ENCODE measurements around the gene ZBTB7C. TPM values are rescaled to one million over a fixed set of nuclear protein-coding genes. Genes with fewer than 3 reads are reported as not detected.

Gene ZBTB7C
- total RNA-seq, 1 donor: not detected

DNA sequence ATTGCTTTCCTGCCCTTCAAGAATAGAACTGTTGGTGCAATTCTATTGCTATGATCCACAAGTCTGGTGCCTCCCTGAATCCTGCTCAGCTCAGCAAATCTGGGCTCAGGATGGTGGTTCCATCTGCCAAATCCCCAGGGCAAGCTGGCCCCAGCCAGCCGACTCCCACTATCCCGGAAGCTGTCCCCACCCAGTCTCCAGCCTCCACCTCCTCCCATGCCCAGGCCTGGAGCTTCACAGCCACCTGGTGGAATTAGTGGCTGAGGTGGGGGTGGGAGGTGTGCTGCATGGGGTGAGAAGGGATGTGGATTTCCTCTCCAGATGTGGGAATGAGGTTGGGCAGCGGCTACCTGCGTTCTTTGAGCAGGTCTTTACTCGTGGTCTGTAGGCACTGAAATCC, 359.4 kb downstream of the ZBTB7C start:
- no peak for DNase-seq (ENCODE audit: low read depth in 2 of 3, low spot score in 2 of 3)

DNA sequence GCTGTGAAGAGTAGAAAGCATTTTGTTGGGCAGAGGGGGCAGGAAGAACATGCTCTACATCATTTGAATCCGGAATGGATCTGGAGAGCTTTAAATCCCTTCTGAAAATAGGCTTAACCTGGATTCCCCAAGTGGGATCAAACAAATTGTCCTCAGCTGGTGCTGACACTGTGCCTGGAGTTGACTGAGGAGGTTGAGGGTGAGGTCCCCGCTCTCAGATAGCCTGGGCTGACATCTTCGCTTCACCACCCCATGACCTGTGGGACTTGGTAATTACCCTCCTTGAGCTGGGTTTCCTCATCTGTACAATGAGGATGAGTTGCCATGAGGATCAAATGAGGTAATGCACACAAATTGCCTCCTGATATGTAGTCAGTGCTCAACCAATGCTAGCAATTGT, 360.9 kb downstream of the ZBTB7C start:
- no peak for DNase-seq (ENCODE audit: low read depth in 2 of 3, low spot score in 2 of 3)

DNA sequence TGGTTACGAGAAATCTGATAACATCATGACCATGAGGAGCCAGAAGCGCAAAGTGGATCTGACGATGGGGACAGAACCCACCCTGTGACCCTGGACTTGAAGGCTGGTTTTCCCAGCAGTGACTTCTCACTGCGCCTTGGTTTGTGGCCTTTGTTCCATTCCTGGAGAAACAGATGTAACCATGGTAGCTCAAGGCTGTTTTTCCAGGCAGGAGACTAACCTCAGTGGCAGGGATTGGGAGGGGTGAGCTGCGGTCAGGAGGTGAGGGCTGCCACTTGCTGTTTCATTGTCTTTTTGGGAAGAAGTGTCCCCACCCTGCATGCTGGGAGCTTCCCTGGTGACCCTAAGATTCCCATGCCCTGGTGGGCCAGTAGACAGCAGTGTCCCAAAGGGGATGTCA, 362.3 kb downstream of the ZBTB7C start:
- DNase-seq (ENCODE audit: low read depth in 2 of 3, low spot score in 2 of 3): no peak

GRCh38 chr18:48045744-48046143, 363.4 kb downstream of the ZBTB7C start:
- DNase-seq (ENCODE audit: low read depth in 2 of 3, low spot score in 2 of 3): no peak

GRCh38 chr18:48044944-48045343, 364.2 kb downstream of the ZBTB7C start:
- DNase-seq (ENCODE audit: low read depth in 2 of 3, low spot score in 2 of 3): no peak

GRCh38 chr18:48043166-48043565, 366.0 kb downstream of the ZBTB7C start:
- DNase-seq (ENCODE audit: low read depth in 2 of 3, low spot score in 2 of 3): no peak

GRCh38 chr18:48042431-48042830, 366.8 kb downstream of the ZBTB7C start:
- no peak for DNase-seq (ENCODE audit: low read depth in 2 of 3, low spot score in 2 of 3)

DNA sequence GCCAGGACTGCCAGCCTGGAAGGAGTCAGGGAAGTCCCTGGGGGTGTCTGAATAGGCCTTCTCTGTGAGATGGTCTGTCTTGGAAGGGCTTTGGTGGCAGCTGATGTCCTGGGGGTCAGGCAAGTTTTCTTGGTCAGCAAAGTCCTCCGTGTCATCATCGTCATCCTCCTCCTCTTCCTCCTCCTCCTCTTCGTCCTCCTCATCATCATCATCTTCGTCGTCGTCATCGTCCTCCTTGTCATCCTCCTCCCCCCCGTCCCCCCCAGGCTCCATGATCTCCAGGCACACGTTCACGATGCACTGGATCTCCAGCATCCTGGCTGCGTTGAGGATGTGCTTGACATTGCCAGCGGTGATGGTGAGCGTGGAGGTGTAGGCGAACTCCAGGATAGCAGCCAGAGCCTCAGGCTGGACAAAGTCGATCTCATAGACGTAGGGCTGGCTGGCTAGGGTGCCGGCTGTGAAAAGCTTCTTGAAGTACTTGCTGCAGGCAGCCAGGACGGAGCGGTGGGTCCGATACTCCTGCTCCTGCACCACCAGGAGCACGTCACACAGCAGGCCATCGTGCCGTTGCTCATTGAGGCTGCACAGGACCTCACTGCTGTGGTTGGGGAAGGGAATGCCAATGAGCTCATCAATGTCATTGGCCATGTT, 368.6 kb downstream of the ZBTB7C start:
- no peak for DNase-seq (ENCODE audit: low read depth in 2 of 3, low spot score in 2 of 3)

DNA sequence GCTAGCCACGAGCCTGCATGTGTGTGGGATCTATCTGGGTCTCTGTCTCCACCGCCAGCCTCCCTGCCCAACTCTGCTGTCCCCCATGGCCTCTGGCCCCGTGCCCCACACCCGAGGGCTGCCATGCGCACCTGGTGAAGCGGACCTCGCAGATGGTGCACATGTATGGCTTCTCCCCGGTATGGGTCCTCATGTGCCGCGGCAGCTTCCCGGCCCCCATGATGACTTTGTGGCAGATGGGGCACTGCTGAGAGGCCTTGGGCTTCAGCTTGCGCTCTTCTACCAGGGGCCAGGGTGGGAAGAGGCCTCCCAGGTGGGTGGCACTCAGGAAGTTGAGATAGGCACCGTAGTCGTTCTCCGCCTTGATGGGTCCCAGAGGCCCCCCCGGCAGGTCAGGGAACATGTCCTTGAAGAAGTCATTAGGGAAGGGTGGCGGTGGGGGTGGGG, 369.4 kb downstream of the ZBTB7C start:
- DNase-seq (ENCODE audit: low read depth in 2 of 3, low spot score in 2 of 3): no peak

- DNase-seq (ENCODE audit: low read depth in 2 of 3, low spot score in 2 of 3): no peak
Measured at GRCh38 chr18:48038636-48039035, 370.5 kb downstream of the ZBTB7C start.

- no peak for DNase-seq (ENCODE audit: low read depth in 2 of 3, low spot score in 2 of 3)
Measured at GRCh38 chr18:48037481-48038271, 371.5 kb downstream of the ZBTB7C start.

DNA sequence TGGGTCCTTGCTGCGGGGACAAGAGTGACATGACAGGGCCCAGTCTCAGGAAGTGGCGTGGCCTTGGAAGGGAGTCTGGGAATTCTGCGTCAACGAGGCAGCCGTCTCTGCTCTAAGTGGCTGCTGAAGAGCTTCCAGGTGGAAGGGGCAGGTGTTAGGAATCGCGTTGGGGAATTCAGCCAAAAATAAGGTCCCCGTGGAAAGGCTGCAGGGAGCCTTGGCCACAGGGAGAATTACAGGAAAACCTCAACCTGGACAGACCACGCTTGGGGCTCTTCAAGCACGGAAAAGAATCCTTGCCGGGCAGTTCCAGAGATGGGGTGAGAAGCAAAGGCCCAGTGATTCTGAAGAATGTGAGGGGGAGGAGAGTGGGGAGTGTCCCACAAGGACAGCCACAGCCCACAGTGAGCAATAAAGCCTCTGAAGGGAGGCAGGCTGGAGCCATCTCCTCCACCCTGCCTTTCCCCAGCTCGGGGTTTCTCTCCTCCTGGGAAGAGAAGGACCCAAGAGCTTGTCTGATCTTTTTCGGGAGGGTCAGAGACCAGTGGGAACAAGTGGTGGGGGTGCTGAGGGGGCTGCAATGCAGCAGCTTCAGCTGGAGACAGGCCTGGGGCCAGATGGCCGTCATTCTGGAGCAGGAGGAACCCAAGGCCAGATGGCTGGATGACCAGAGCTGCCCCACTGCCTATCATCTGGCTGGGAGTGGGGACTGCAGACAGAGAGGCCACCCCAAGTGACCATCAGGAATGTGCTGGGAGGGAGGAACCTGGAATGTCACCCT, 372.4 kb downstream of the ZBTB7C start:
- no peak for DNase-seq (ENCODE audit: low read depth in 2 of 3, low spot score in 2 of 3)

- no peak for DNase-seq (ENCODE audit: low read depth in 2 of 3, low spot score in 2 of 3)
Measured at GRCh38 chr18:48036226-48036625, 373.0 kb downstream of the ZBTB7C start.

GRCh38 chr18:48035556-48035860, 373.7 kb downstream of the ZBTB7C start:
- DNase-seq (ENCODE audit: low read depth in 2 of 3, low spot score in 2 of 3): no peak

DNA sequence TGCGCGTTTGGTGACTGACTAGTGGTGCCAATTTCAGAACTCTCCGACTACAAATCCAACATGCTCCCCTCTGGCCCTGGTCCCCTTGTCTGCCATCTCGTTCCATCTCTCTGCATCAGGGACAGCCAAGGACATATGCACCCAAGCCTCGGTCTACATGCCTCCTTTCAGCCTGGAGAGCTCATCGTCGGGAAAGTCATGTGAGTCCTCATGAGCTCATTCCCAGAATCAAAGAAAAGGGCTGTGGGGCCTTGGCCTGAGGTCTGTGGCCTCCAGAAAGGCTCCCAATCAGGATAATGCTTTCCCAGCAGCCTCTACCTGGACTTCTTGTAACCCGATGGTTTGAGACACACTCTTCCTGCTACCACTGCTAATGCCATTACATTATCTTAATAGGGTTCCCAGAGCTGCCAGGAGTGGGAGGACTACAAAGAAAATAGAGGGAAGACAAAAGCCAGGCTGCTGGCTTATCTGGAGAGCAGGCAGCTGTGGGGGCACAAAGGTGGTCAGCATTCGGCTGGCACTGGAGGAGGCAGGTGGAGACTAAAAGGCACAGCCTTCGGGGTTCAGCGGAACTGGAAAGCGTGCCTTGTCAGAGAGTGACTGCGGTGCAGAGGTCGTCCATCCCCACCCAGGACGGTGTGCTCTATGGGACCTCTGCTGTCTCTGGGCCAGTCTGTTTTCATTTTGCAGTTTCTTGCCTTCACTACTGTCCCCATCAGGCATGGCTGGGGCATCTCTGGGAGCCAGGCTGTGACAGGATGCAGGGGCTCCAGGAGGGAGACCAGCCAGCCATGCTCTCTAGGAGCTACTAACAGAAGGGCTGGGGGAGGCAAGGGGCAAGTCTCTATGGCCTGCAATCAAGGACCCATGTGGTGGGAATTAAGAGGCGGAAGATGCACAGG, 374.3 kb downstream of the ZBTB7C start:
- DNase-seq (ENCODE audit: low read depth in 2 of 3, low spot score in 2 of 3): no peak

DNA sequence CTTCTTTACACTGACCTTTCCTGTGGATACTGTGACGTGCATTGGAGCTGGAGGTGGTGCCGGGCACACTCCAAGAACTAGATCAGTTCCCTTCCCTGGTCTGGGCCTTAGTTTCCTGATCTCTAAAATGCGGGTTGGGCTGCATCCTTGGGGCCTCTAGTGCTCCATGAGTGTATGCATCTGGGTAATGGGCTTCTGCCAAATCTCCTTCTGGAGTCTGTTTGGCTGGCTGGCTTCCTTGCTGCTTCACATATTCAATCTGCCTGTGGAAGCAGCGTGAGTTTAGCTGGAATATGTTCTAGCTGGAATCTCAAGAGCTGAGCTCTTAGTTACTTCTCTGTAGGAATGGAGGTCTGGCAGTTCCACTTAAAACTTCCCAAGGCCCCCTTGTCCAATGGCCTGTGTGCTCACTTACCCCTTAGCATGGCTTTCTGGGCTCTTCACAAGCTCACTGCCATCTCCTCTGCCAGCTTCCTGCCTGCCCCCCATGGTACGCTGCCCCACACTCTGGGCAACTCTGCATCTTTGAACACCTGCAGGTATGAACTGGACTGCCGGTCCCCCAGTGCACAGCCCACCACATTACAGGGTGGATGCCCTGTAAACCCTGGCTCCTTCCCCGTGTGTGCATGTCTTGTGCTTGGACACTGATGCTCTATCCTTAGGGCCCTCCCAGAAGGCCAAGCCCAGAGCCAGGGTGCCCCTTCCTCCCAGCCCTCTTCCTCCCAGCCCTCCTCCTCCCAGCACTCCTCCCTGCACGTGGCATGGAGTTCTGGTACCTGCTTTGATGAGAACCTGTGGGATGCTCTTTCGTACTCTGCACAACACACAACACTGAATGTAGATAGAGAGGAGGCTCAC, 375.2 kb downstream of the ZBTB7C start:
- DNase-seq (ENCODE audit: low read depth in 2 of 3, low spot score in 2 of 3): no peak

DNA sequence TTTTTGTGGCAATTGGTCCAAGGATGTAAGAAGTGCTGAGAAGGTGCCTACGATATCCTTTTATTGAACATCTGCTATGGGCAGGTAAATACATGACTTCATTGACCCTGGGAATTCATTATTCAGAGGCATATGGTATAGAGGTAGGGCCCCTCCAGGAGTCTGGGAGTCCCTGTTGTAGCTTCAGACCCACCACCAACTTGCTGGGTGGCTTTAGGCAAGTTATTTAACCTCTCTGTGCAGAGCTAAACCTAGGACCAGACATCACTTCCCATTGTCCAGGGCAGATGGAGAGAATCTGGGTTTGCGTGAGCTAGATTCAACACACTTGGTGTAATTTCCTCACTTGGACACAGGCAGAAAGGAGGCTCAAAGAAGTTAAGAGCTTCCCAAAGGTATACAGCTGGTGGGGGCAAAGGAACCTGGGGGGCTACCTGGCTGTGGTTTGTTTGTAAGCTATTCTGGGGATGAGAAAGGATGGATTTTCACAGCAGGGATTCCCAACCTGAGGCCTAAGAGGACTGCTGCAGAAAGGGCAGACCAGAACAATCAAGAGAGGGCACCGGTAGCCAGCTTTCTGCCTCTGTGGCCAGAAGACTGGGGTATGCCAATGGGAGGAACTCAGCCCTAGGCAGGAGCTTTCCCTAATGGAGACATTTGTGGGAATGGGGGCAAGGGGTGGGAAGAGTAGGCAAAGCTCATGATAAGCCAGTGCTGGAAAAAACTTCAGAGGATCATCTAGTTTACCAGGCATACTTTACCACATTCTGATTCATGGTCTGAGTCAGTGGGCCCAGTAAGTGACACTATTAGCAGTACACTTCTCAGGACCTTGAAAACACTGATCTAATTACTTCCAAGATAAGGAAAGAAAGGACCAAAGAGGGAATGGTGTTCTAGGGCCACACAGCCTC, 376.1 kb downstream of the ZBTB7C start:
- no peak for DNase-seq (ENCODE audit: low read depth in 2 of 3, low spot score in 2 of 3)

DNA sequence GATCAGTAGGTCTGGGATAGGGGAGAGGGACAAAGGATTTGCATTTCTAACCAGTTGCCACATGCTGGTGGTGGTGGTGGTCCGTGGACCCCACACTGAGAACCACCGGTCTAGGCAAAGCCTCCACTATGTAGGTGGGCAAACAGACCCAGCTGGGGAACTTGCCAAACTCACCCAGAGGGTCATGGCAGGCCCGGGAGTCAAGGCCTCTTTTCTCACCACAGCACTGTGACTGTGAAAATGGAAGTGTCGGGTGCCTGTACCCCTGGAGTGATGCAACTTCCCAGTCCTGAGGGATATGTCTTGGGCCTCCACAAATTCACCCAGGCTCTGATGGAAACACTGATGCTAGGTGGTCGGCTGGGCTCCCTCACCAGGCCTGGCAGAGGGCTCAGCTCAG, 377.5 kb downstream of the ZBTB7C start:
- DNase-seq (ENCODE audit: low read depth in 2 of 3, low spot score in 2 of 3): no peak
